T-helper 1 cell (primary cell): Measurements from ENCODE around the gene MICALL1.
"Not testable (repeated sequence)": the region's sequence is repeated elsewhere in the genome, so short reads cannot be mapped to it uniquely, and the experiment has no call there.

Source experiments
- DNase-seq, 5 donors: peaks; one replicate each; pipeline ENCODE4 v3.0.0-alpha.2; 2012 to 2020

The MICALL1 gene

GRCh38 chr22:37965940-37966664, 60.0 kb downstream of the MICALL1 start:
- DNase-seq, result no peak

- DNase-seq, result no peak
Measured at GRCh38 chr22:37967147-37967546, 61.0 kb downstream of the MICALL1 start.

GRCh38 chr22:37967637-37968451, 61.7 kb downstream of the MICALL1 start:
- no peak for DNase-seq

GRCh38 chr22:37968452-37969251, 62.6 kb downstream of the MICALL1 start:
- DNase-seq, result no peak

GRCh38 chr22:37970864-37971263, 64.8 kb downstream of the MICALL1 start:
- DNase-seq, result no peak

- DNase-seq, result no peak
Measured at GRCh38 chr22:37971475-37972434, 65.7 kb downstream of the MICALL1 start.

- DNase-seq, result no peak
Measured at GRCh38 chr22:37972527-37972926, 66.4 kb downstream of the MICALL1 start.

- no peak for DNase-seq
Measured at GRCh38 chr22:37973271-37974170, 67.4 kb downstream of the MICALL1 start.

GRCh38 chr22:37975153-37975552, 69.1 kb downstream of the MICALL1 start:
- no peak for DNase-seq

- DNase-seq, result not testable (repeated sequence)
Measured at GRCh38 chr22:37976022-37976421, 69.9 kb downstream of the MICALL1 start.

GRCh38 chr22:37976547-37976946, 70.5 kb downstream of the MICALL1 start:
- DNase-seq, result no peak

- no peak for DNase-seq
Measured at GRCh38 chr22:37979782-37980181, 73.7 kb downstream of the MICALL1 start.

- DNase-seq, result no peak
Measured at GRCh38 chr22:37981282-37982011, 75.3 kb downstream of the MICALL1 start.

GRCh38 chr22:37982151-37982785, 76.2 kb downstream of the MICALL1 start:
- no peak for DNase-seq

GRCh38 chr22:37982938-37983859, 77.1 kb downstream of the MICALL1 start:
- no peak for DNase-seq

GRCh38 chr22:37983860-37984791, 78.0 kb downstream of the MICALL1 start, which contains the start of gene SOX10:
Gene SOX10, minus strand, starts transcription at chr22:37984555. Its CDS starts 771 bp downstream, at chr22:37983784.
- no peak for DNase-seq

- DNase-seq, result no peak
Measured at GRCh38 chr22:37985050-37985585, 79.0 kb downstream of the MICALL1 start.
